Measurements from ENCODE around the gene CXCR5.

GRCh38 chr11:118900535-118901384 lies 17.1 kb downstream of the CXCR5 start:
- TF ChIP-seq CTCF (IDR thresholded peaks at IDR 0.05) (no peak), POLR2A (IDR thresholded peaks at IDR 0.05) (no peak)

Data from Peyer's patch (tissue), 4 donors.